ENCODE data around the gene NCKIPSD.
A peak's percentile ranks its signal among the peaks of the same experiment; 100 is the strongest.

NCKIPSD gene

DNA sequence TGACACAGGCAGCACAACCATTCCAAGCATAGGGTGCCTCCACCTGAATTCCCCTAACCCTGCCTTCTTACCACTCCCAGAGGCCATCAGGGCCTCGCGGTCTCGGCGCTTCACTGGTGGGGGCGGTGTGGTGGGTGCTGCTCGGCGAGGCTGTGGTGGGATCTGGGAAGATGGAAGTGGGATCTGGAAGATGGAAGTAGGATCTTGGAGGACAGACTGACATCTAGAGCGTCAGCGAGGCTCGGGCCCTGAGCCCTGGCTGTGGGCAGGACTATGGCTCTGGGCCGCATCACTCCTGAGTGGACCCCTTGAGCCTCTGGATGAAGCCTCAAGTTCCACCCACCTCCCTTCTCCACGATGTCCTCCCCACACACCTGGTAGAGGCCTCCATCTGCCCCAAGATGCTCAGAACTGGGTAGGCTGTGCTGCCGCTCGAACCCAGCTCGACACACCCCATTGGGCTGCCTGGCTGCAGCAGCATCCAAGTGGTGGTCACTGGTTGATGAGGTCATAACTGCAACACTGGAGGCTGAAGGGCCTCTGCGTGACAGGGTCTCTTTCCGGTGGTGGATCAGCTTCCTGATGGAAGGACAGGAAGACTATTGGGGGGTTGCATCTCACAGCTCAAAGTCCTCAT lies 3.6 kb downstream of the NCKIPSD start:
- DNase-seq, result no peak
- Mint-ChIP-seq H3K9me3 (no peaks in the 10 kb centered on the region), H3K4me1 (peaks cover 31% of the 10 kb centered on the region), H3K27me3 (ENCODE audit: low read depth, poor library complexity) (peaks cover 6% of the 10 kb centered on the region), H3K4me3 (no peak overlapping the region), H3K36me3 (ENCODE audit: low read depth) (peaks cover 36% of the 10 kb centered on the region), H3K27ac (peak overlapping the region; percentile 57)
- TF ChIP-seq, protein P1, sequence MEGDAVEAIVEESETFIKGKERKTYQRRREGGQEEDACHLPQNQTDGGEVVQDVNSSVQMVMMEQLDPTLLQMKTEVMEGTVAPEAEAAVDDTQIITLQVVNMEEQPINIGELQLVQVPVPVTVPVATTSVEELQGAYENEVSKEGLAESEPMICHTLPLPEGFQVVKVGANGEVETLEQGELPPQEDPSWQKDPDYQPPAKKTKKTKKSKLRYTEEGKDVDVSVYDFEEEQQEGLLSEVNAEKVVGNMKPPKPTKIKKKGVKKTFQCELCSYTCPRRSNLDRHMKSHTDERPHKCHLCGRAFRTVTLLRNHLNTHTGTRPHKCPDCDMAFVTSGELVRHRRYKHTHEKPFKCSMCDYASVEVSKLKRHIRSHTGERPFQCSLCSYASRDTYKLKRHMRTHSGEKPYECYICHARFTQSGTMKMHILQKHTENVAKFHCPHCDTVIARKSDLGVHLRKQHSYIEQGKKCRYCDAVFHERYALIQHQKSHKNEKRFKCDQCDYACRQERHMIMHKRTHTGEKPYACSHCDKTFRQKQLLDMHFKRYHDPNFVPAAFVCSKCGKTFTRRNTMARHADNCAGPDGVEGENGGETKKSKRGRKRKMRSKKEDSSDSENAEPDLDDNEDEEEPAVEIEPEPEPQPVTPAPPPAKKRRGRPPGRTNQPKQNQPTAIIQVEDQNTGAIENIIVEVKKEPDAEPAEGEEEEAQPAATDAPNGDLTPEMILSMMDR (IDR thresholded peaks at IDR 0.05), result no peak

DNA sequence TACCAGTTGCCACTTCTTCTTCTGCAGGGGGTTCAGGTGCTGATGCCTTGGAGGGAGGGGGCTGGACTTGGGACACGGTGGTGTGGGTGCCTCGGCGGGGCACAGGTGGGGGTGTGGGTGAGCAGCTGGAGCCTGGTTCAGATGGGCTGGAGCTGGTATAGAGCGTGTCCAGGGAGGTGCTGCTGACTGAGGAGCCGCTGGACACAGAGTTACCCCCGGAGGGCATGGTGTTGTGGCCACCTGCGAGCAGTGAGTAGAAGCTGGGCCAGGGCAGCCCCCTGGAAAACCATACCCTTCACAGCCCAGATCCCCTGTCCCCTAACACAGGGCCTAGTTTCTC lies 4.2 kb downstream of the NCKIPSD start:
- no peak overlapping the region for H3K27ac Mint-ChIP-seq
- H3K4me3 Mint-ChIP-seq, result no peak overlapping the region
- peaks cover 36% of the 10 kb centered on the region for H3K36me3 Mint-ChIP-seq (ENCODE audit: low read depth)
- TF ChIP-seq, protein P1 (IDR thresholded peaks at IDR 0.05), result no peak
- peaks cover 6% of the 10 kb centered on the region for H3K27me3 Mint-ChIP-seq (ENCODE audit: low read depth, poor library complexity)
- peaks cover 28% of the 10 kb centered on the region for H3K4me1 Mint-ChIP-seq
- no peaks in the 10 kb centered on the region for H3K9me3 Mint-ChIP-seq
- DNase-seq, result no peak

DNA sequence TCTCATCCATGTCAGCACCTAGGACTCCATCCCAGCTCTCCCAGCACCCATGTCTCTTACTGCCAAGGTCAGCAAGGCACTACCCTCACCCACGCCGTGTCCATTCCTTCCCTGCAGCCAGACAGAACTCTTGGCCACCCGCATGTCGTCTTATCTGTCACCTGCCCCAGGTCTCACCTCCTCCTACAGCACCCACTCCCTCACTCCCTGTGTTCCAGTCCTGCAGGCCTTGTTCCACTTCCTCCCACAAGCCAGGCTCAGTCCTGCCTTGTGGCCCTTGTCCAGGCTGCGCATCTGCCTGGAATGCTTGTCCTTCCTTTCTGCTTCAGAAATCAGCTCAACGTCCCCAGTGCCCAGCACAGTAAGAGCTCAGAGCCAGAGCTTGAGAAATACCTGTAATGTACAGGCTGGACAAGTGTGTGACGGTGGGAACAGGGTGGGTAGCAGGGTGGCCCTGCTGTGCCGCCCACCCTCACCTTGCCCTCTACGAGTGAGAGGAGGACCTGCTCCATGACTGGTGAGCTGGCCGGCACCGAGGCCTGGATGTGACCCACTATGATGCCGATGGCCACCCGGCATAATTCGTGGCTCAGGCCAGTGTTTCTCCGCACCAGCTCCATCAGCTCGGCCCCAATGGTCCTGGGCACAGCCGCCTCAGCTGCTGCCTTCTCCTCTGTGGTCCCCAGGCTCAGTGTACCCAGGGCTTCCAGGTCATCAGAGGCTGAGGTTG lies 4.7 kb downstream of the NCKIPSD start:
- peaks cover 42% of the 10 kb centered on the region for H3K36me3 Mint-ChIP-seq (ENCODE audit: low read depth)
- DNase-seq, result no peak
- H3K4me1 Mint-ChIP-seq, result peaks cover 23% of the 10 kb centered on the region
- TF ChIP-seq, protein P1 (IDR thresholded peaks at IDR 0.05), result no peak
- peaks cover 4% of the 10 kb centered on the region for H3K27me3 Mint-ChIP-seq (ENCODE audit: low read depth, poor library complexity)
- peak overlapping the region; percentile 89 for H3K27ac Mint-ChIP-seq
- no peaks in the 10 kb centered on the region for H3K9me3 Mint-ChIP-seq
- no peak overlapping the region for H3K4me3 Mint-ChIP-seq

DNA sequence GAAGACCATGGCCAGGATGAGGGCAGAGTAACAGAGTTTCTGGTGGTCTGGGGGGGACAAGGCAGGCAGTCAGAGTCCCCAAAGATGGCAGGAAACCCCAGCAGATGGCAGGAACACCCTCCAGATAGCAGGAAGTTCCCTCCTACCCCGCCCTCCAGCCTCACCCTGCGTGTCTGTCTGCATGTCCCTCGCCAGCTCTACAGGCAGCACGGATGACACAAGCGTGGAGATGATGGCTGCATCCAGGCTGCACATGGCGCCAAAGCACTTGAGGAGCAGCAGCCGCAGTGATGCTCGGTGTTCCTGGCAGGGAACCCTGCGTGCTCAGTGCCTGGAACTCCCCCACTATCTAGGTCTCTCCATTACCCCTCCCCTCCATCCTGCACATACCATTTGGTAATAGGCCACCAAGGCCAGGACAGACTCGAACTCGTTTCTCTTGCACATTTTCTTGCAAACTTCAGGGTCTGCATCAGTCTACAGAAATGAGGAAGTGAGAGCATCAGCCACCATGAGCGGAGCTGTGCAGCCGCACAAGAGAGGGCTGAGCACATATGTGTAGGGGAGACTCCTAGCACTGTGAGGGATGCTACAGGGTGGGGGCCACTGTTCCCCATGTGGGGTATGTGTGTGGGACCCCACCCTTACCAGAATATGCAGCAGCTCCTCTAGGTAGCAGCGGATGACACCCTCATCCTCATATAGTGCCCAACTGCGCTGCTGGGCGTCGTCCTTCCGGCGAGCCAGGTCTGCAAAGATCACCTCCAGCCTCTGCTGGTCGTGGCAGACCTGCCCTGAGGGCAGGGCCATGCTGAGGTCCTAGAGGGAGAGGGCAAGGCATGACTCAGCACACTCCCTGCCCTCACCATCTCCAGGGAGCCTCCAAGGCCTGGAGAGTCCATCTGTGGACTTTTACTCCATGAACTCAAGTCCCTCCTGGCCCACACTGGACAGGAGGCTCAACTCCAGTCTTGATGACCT lies 6.0 kb downstream of the NCKIPSD start:
- TF ChIP-seq, protein P1 (IDR thresholded peaks at IDR 0.05), result no peak
- peaks cover 44% of the 10 kb centered on the region for H3K36me3 Mint-ChIP-seq (ENCODE audit: low read depth)
- DNase-seq, result no peak
- peaks cover 2% of the 10 kb centered on the region for H3K27me3 Mint-ChIP-seq (ENCODE audit: low read depth, poor library complexity)
- H3K27ac Mint-ChIP-seq, result no peak overlapping the region
- no peak overlapping the region for H3K4me3 Mint-ChIP-seq
- H3K4me1 Mint-ChIP-seq, result peaks cover 15% of the 10 kb centered on the region
- no peaks in the 10 kb centered on the region for H3K9me3 Mint-ChIP-seq

DNA sequence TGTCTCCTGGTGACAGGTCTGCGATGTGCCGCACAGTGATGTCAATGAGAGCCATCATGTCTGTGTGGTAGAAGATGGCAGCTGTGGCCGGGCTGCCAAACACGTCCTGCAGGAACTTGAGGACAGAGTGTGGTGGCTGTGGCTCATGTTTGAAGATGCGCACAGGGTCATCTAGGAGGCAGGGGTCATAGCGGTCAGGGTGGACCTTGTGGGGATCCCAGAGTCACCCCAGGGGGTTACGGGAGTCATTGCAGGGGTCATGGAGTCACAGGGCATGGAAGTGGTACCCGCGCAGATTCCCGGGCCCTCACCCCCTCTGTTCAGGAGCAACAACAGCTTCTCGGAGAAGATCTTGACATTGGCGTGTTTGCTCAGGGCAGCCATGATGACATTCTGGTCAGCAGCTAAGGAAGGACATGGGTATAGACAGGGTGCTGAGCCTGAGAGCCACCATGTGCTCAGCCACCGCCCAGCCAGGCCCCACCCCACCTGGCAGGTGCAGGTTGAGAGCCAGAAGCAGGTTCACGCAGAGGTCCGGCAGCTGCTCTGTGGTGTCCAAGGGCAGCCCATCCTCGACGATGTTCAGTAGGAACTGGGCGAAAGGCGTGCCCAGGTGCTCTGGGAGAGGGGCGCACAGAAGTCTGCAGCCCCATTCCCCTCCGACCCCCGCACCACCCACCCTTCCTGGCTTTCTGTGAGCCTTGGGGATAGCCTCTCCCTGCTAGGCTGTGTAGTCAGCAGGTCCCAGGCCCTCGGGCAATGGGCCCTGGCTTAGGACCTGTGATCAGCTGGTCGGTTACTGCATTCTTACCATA lies 6.9 kb downstream of the NCKIPSD start:
- TF ChIP-seq, protein P1 (IDR thresholded peaks at IDR 0.05), result no peak
- Mint-ChIP-seq H3K4me1 (peaks cover 6% of the 10 kb centered on the region), H3K36me3 (ENCODE audit: low read depth) (peaks cover 44% of the 10 kb centered on the region), H3K27me3 (ENCODE audit: low read depth, poor library complexity) (no peaks in the 10 kb centered on the region), H3K4me3 (no peak overlapping the region), H3K27ac (no peak overlapping the region), H3K9me3 (no peaks in the 10 kb centered on the region)
- DNase-seq, result no peak

Measured in nephron progenitor cell (in vitro differentiated cells).